Esophagus squamous epithelium (tissue), 4 donors: ENCODE data around the gene CMAS.

Experiments used
- CTCF ChIP-seq, 6 experiments: fragments of 450-650 bp in 4 of 6; fragments of 200-600 bp in 2 of 6; sonication (generic) in 2 of 6; IDR thresholded peaks; one replicate each; pipeline ENCODE4 v1.5.1; 2016 to 2019; ENCODE audit warnings: antibody characterized with exemption in 6 of 6, mild to moderate bottlenecking in 4 of 6, moderate library complexity in 4 of 6
- POLR2A ChIP-seq, 4 donors: fragments of 450-650 bp; IDR thresholded peaks; one replicate each; pipeline ENCODE4 v1.6.1; 2017; ENCODE audit warnings: antibody characterized with exemption in 4 of 4, mild to moderate bottlenecking in 4 of 4, moderate library complexity in 3 of 4

GRCh38 chr12:22008196-22008595 lies 37.8 kb upstream of the CMAS start:
- no peak for TF ChIP-seq CTCF (IDR thresholded peaks at IDR 0.05)
- TF ChIP-seq POLR2A (IDR thresholded peaks at IDR 0.05): no peak
